LNCAP (cell line): ENCODE results near the gene KRT5.

Experiments
- TF ChIP-seq, protein P1 (sequence below): fragments of 450-650 bp; IDR thresholded peaks from 2 replicates; pipeline ENCODE4 v1.5.1; 2017; ENCODE audit warnings: mild to moderate bottlenecking

Gene KRT5

GRCh38 chr12:52506858-52507715, 13.1 kb downstream of the KRT5 start:
- TF ChIP-seq, protein P1, sequence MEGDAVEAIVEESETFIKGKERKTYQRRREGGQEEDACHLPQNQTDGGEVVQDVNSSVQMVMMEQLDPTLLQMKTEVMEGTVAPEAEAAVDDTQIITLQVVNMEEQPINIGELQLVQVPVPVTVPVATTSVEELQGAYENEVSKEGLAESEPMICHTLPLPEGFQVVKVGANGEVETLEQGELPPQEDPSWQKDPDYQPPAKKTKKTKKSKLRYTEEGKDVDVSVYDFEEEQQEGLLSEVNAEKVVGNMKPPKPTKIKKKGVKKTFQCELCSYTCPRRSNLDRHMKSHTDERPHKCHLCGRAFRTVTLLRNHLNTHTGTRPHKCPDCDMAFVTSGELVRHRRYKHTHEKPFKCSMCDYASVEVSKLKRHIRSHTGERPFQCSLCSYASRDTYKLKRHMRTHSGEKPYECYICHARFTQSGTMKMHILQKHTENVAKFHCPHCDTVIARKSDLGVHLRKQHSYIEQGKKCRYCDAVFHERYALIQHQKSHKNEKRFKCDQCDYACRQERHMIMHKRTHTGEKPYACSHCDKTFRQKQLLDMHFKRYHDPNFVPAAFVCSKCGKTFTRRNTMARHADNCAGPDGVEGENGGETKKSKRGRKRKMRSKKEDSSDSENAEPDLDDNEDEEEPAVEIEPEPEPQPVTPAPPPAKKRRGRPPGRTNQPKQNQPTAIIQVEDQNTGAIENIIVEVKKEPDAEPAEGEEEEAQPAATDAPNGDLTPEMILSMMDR: peak; percentile 61

- TF ChIP-seq, protein P1: no peak
Observed at GRCh38 chr12:52502877-52503276, 17.3 kb downstream of the KRT5 start.

DNA sequence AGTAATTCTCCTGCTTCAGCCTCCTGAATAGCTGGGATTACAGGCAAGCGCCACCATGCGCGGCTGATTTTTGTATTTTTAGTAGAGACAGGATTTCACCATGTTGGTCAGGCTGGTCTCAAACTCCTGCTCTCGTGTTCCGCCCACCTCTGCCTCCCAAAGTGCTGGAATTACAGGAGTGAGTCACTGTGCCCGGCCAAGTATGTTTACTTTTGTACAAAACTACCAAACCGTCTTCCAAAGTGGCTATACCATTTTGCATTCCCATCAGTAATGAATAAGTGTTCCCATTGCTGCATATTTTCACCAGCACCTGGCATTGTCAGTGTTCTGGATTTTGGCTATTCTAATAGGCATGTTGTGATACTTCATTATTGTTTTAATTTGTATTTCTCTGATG, 18.7 kb downstream of the KRT5 start:
- TF ChIP-seq, protein P1: no peak

- TF ChIP-seq, protein P1: no peak
Observed at GRCh38 chr12:52499806-52500560, 20.2 kb downstream of the KRT5 start.

GRCh38 chr12:52498946-52499345, 21.2 kb downstream of the KRT5 start:
- TF ChIP-seq, protein P1: no peak

DNA sequence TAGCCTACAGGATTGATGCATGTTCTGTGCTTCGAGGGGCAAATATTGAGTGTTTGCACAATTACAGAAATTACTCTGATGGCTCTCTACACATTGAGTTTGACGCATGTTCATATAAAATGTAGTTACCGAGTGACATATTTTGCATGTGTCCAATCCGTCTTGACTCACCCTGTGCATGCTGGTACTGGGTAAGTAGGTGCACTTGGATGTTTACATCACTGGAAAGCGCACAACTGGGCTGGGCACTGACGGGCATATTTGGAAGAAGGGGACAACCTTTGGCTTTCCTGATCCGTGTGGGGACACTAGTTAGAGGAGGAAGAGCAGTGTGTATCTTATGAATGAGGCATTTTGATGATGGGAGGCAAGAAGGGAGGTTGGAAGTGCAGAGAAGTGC, 22.2 kb downstream of the KRT5 start:
- TF ChIP-seq, protein P1: no peak

- TF ChIP-seq, protein P1: no peak
Observed at GRCh38 chr12:52496590-52497071, 23.6 kb downstream of the KRT5 start.
